Endodermal cell (in vitro differentiated cells): ENCODE data around the gene SSBP2. TPM values are rescaled to one million over a fixed set of nuclear protein-coding genes. Genes with fewer than 3 reads are reported as not detected.

ENCODE experiments used
- DNase-seq: peaks from one replicate; pipeline ENCODE4 v3.0.0-alpha.2; 2017
- H3K27ac ChIP-seq: 2 replicates; pipeline ENCODE4 v1.5.1; 2013; ENCODE audit warnings: mild to moderate bottlenecking, low read depth, low read length, moderate library complexity
- H3K27me3 ChIP-seq: 2 replicates; pipeline ENCODE4 v1.6.1; 2013; ENCODE audit warnings: mild to moderate bottlenecking, low read length, moderate library complexity; ENCODE audit not compliant: insufficient read depth, control insufficient read depth, poor library complexity, severe bottlenecking
- H3K36me3 ChIP-seq: 2 replicates; pipeline ENCODE4 v1.7.0; 2013; ENCODE audit warnings: mild to moderate bottlenecking, low read length, moderate library complexity; ENCODE audit not compliant: control insufficient read depth, insufficient read depth
- H3K4me1 ChIP-seq: one replicate; pipeline ENCODE4 v1.7.0; 2013; ENCODE audit warnings: low read length; ENCODE audit not compliant: control insufficient read depth, insufficient read depth
- H3K4me3 ChIP-seq: 2 replicates; pipeline ENCODE4 v1.5.1; 2013; ENCODE audit warnings: mild to moderate bottlenecking, low read length, moderate library complexity
- H3K9ac ChIP-seq: 2 replicates; pipeline ENCODE4 v1.6.1; 2013; ENCODE audit warnings: mild to moderate bottlenecking, low read length, moderate library complexity; ENCODE audit not compliant: poor library complexity, severe bottlenecking; ENCODE audit errors: extremely low read depth
- H3K9me3 ChIP-seq: 2 replicates; pipeline ENCODE4 v1.6.1; 2013; ENCODE audit warnings: mild to moderate bottlenecking, low read length, moderate library complexity; ENCODE audit not compliant: control insufficient read depth
- H3K27ac Mint-ChIP-seq: 2 replicates; pipeline ENCODE4 v1.8.0; 2020; ENCODE audit warnings: mixed read lengths
- H3K27me3 Mint-ChIP-seq: 2 replicates; pipeline ENCODE4 v1.8.0; 2021; ENCODE audit warnings: mild to moderate bottlenecking, mixed read lengths; ENCODE audit not compliant: insufficient read depth
- H3K36me3 Mint-ChIP-seq: 2 replicates; pipeline ENCODE4 v1.8.0; 2020; ENCODE audit warnings: low read depth, mixed read lengths
- H3K4me1 Mint-ChIP-seq: 2 replicates; pipeline ENCODE4 v1.8.0; 2020; ENCODE audit warnings: mixed read lengths
- H3K4me3 Mint-ChIP-seq: 2 replicates; pipeline ENCODE4 v1.8.0; 2020; ENCODE audit warnings: mild to moderate bottlenecking, moderate library complexity, mixed read lengths
- H3K9me3 Mint-ChIP-seq: 2 replicates; pipeline ENCODE4 v1.8.0; 2020; ENCODE audit warnings: mild to moderate bottlenecking, mixed read lengths
- WGBS, 2 experiments: methylation state at CpG; one replicate each; pipeline versions ENCODE4 v1.1.5 to v1.1.7; 2013; ENCODE audit warnings: missing lambda C conversion rate in 2 of 2, mixed read lengths in 1 of 2; ENCODE audit not compliant: insufficient coverage in 1 of 2, insufficient read length in 1 of 2; 5-methylcytosine and 5-hydroxymethylcytosine counted together
- total RNA-seq, 2 donors: library from RNA; stranded (reverse); fragmentation: NEBNext Ultra II Directional in 1 of 2; extraction: Animal tissue kit (Norgen Biotek cat#: 25700) in 1 of 2; gene quantifications; 2 replicates in 1 of 2; 3 replicates in 1 of 2; pipeline ENCODE4 v1.2.1, GENCODE V29; 2021
- TF ChIP-seq, protein P1 (sequence below): fragments of 200-600 bp; sonication (generic); conservative IDR thresholded peaks from 2 replicates; pipeline ENCODE4 v1.5.0; 2021; ENCODE audit warnings: antibody characterized with exemption, mild to moderate bottlenecking

The SSBP2 gene
- total RNA-seq, 2 donors from 2014 or later: 27.5 to 30.2 TPM

DNA sequence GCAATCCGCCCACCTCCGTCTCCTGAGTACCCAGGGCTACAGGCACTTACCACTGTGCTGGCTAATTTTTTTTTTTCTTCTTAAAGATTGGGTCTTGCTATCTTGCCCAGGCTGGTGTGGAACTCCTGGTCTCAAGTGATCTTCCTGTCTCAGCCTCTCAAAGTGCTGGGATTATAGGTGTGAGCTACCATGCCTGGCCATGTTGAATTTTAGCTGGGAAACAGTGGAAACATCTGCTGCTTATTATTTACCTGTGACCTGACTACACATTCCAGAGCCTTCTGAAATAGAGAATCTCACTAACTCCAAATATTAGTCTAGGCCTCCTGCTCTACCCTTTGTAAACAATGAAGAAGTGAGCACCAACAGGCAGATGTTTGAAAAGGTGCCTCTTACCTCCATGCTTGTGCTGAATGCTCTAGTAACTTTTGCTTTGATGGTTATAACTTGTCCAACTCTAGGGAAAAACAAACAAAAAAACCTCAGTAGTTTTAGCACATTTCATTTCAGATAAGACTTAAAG lies 379.5 kb downstream of the SSBP2 start:
- Mint-ChIP-seq H3K4me1 (no peaks in the 10 kb centered on the region), H3K27ac (no peak overlapping the region), H3K9me3 (no peaks in the 10 kb centered on the region), H3K27me3 (peaks cover 1% of the 10 kb centered on the region), H3K36me3 (no peaks in the 10 kb centered on the region), H3K4me3 (no peak overlapping the region)
- no peaks in the 10 kb centered on the region for H3K9me3 ChIP-seq
- no peak overlapping the region for H3K9ac ChIP-seq
- H3K4me3 ChIP-seq: no peak overlapping the region
- WGBS, 2 experiments: 94% methylated on average over 2 of the region's 2 CpGs; no CpG with 5 or more reads in 1 of the 2 experiments
- TF ChIP-seq, protein P1, sequence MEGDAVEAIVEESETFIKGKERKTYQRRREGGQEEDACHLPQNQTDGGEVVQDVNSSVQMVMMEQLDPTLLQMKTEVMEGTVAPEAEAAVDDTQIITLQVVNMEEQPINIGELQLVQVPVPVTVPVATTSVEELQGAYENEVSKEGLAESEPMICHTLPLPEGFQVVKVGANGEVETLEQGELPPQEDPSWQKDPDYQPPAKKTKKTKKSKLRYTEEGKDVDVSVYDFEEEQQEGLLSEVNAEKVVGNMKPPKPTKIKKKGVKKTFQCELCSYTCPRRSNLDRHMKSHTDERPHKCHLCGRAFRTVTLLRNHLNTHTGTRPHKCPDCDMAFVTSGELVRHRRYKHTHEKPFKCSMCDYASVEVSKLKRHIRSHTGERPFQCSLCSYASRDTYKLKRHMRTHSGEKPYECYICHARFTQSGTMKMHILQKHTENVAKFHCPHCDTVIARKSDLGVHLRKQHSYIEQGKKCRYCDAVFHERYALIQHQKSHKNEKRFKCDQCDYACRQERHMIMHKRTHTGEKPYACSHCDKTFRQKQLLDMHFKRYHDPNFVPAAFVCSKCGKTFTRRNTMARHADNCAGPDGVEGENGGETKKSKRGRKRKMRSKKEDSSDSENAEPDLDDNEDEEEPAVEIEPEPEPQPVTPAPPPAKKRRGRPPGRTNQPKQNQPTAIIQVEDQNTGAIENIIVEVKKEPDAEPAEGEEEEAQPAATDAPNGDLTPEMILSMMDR: no peak
- H3K36me3 ChIP-seq: no peaks in the 10 kb centered on the region
- no peaks in the 10 kb centered on the region for H3K27me3 ChIP-seq
- H3K4me1 ChIP-seq: no peaks in the 10 kb centered on the region
- H3K27ac ChIP-seq: no peak overlapping the region
- no peak for DNase-seq

DNA sequence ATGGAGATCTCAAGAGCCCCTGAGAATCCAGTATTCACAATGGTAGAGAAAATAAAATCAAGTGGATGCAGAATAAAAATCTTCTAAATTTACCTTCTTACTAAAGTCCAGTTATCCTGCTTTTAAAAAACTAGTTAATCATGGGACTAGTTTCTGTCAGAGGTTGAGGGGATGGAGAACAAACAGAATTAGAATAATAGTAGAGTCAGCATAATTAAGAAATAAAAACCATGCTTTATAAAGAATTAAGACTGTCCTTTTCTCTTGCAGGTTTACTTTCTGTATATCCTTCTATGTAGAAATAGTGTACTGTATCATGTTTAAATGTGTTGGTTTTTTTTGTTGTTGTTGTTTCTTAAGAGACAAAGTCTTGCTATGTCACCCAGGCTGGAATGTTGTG lies 380.0 kb downstream of the SSBP2 start:
- Histone ChIP-seq H3K27me3 (no peaks in the 10 kb centered on the region), H3K36me3 (no peaks in the 10 kb centered on the region), H3K27ac (no peak overlapping the region), H3K9ac (no peak overlapping the region), H3K4me1 (no peaks in the 10 kb centered on the region), H3K4me3 (no peak overlapping the region), H3K9me3 (no peaks in the 10 kb centered on the region)
- Mint-ChIP-seq H3K27me3 (peaks cover 1% of the 10 kb centered on the region), H3K4me1 (no peaks in the 10 kb centered on the region), H3K27ac (no peak overlapping the region), H3K4me3 (no peak overlapping the region), H3K9me3 (no peaks in the 10 kb centered on the region), H3K36me3 (no peaks in the 10 kb centered on the region)
- TF ChIP-seq, protein P1: no peak
- DNase-seq: no peak

DNA sequence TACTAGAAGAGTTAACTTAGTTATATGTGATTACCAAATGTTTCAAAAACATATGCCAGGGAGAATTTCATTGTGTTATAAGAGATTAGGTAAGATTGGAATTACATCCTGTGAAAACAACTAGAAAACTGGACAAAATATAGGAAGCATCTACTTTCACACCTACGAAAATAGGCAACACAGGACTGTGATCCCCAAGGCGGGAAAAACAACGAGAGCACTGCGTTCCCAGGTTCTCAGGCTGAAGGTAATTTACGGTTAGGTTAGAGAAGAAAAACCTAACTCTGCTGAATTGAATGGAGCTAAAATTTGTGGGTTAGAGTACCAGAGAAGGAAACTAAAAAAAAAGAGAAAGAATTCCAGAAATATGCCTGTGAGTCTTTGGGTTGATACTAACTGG lies 385.4 kb downstream of the SSBP2 start:
- no peak overlapping the region for H3K27ac ChIP-seq
- H3K9ac ChIP-seq: no peak overlapping the region
- TF ChIP-seq, protein P1: no peak
- H3K9me3 ChIP-seq: no peaks in the 10 kb centered on the region
- 90 to 95% methylated on average over 4 to 5 of the region's 5 CpGs for WGBS, 2 experiments
- DNase-seq: no peak
- no peaks in the 10 kb centered on the region for H3K9me3 Mint-ChIP-seq
- H3K27me3 Mint-ChIP-seq: peaks cover 1% of the 10 kb centered on the region
- no peaks in the 10 kb centered on the region for H3K4me1 Mint-ChIP-seq
- no peaks in the 10 kb centered on the region for H3K27me3 ChIP-seq
- H3K4me3 ChIP-seq: no peak overlapping the region
- H3K36me3 ChIP-seq: no peaks in the 10 kb centered on the region
- H3K4me3 Mint-ChIP-seq: no peak overlapping the region
- H3K36me3 Mint-ChIP-seq: no peaks in the 10 kb centered on the region
- H3K27ac Mint-ChIP-seq: no peak overlapping the region
- no peaks in the 10 kb centered on the region for H3K4me1 ChIP-seq
